UCSD-AML1 (cell line): ENCODE measurements around the gene KNCN.
A peak's percentile ranks its signal among the peaks of the same experiment; 100 is the strongest.

ENCODE experiments used
- DNase-seq: peaks from one replicate; lab custom pipeline; 2025; ENCODE audit not compliant: unreplicated experiment; lab: John Stamatoyannopoulos, UW

Gene KNCN

DNA sequence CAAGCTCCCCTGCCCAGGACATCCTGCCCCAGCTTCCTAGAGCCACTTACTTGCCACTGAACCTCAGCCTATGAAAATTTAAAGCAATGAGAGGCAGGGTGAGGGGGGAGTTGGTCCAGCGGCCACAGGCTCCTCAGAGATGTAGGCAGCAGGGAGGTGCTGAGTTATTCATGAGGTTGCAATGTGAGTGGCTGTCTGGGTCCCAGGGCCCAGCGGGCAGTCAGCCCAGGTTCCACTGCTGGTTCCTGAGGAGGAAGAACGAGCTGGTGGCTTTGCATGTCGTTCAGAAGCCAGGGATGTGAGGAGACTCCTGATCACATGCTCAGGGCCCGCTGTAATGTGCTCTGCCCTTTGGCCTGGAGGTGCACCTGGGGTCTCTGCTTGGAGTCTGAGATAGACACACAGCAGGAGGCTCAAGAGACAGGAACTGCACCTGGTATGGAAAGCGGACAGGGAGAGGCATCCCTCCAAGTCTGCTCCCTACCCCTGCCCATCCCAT, at the start of gene KNCN:
TSS of gene KNCN (minus strand) at position 51 of the 499 bp plus-strand sequence. CDS start 432 bp downstream, outside the sequence.
- no peak for DNase-seq

GRCh38 chr1:46599059-46599970, 47.9 kb upstream of the KNCN start:
- no peak for DNase-seq

DNA sequence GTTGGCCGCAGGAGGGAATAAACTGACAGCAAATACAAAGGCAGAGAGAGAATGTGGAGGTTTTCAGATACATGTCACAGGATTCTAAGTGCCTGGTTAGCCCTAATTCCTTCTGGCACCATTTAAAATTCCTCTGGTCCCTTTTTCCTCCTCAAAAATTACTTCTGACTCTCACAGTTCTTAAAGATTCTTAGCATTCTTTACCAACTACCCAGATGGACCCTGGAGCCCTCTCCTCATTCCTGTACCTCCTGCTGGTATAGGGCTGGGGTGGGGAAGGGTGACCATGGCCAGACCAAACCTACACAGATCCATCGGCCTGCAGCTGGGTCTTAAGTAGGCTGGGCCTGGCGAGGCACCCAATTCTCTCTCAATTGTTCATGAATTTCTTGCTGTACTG, 45.4 kb upstream of the KNCN start:
- DNase-seq = no peak

GRCh38 chr1:46596036-46596435, 44.6 kb upstream of the KNCN start:
- no peak for DNase-seq

GRCh38 chr1:46595127-46595526, 43.7 kb upstream of the KNCN start:
- peak; percentile 59 for DNase-seq

GRCh38 chr1:46594063-46594462, 42.6 kb upstream of the KNCN start:
- DNase-seq = no peak

DNA sequence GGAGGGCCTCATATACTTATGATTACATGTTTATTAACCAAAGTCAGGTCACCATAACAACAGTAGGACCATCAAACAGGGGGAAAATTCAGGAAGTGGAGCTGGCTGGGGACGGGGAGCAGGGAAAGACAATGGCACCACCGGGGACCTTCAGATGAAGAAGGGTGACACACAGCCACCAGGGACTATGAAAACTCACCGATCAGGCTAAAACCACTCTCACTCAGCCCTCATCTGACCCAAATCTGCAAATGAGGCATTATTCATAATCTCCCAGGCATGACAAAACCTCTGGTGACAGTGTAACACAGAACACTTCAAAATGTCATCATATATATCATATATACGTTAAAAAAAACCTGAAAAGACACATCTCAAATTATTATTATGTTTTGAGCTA, 41.4 kb upstream of the KNCN start:
- DNase-seq = no peak

- no peak for DNase-seq
Measured at GRCh38 chr1:46589529-46589928, 38.1 kb upstream of the KNCN start.

- no peak for DNase-seq
Measured at GRCh38 chr1:46587069-46587468, 35.6 kb upstream of the KNCN start.

DNA sequence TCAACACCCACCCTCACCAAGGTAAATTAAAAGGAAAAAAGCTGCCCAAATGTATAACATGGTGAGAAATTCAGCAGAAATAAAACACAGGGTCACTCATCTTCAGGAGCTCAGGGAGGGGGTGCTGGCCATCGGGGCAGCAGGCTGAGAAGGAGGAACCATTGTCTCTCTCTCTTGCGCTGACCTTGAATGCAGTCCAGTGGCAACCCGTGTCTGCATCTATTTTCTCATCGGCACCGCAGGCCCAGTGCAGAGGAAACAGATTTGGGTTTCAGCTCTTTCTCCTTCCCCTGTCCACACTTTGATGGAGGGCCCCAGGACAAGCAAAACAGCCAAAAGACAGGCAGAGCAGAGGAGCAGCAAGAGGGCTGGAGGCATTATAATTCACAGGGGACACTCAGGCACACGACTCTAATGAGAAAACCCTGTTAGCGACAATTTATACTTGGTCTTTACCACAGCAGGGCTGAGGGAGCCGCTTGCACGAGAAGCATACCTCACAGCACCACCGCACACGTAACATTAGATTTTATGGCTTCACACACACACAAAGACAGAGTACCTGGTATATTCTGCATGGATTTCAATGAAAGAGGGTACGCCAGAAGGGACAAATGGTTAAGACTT, 34.0 kb upstream of the KNCN start:
- no peak for DNase-seq

DNA sequence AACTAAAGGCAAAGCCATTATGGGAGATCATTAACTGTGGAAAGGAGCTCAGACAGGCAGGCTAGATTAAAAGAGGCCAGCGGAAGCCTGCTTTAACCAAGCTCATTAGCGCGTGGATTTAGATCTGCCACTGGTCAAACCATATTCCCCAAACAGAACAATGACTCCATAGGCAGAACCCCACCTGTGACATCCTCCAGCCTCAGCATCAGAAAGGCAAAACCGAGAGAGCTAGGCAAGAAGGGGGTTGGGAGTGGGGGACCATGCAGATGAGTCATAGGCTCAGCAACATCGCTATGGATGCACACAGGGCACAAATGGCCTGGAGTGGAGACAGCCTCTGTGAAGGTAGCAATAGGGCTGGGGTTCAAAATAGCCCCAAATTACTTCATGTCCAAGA, 32.0 kb upstream of the KNCN start:
- no peak for DNase-seq

- DNase-seq = no peak
Measured at GRCh38 chr1:46582972-46583371, 31.5 kb upstream of the KNCN start.

DNA sequence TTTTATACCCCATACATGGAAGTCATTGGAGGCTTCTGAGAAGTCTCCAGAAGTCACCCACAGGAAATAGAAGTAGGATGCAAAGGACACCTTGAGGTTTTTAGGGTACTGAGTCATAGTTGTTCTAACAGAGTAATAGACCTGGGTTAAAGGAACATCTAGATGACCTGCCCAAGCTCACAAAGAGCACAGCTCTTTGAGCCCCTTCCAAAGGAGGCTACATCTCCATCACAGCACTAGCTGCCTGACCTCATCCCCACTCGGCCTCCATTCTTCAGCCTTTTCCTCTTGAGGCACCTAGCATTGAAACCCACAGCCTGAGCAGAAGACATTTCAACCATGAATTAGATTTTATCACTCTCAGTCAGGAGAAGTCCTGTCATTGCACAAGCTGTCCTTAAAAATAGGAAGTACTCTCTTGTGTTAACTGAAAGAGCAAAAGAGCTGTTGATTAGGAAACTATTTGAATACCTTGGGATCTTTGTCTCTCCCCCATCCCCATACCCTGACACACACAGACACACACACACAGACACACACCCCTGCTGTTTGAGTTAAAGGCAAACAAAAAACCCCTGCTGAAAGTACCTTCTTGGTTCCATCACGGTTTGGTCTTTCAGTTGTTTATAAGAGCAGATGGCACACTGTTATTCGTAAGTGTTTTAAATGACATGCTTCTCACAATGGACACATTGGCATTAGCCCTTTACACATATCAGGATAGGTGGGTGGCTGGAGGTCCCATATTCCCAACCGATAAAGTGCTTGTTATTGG, 30.4 kb upstream of the KNCN start:
- peak; percentile 56 for DNase-seq

GRCh38 chr1:46580140-46580903, 28.9 kb upstream of the KNCN start:
- peak; percentile 37 for DNase-seq

GRCh38 chr1:46577671-46578070, 26.2 kb upstream of the KNCN start:
- DNase-seq = no peak

GRCh38 chr1:46576596-46576995, 25.1 kb upstream of the KNCN start:
- no peak for DNase-seq

DNA sequence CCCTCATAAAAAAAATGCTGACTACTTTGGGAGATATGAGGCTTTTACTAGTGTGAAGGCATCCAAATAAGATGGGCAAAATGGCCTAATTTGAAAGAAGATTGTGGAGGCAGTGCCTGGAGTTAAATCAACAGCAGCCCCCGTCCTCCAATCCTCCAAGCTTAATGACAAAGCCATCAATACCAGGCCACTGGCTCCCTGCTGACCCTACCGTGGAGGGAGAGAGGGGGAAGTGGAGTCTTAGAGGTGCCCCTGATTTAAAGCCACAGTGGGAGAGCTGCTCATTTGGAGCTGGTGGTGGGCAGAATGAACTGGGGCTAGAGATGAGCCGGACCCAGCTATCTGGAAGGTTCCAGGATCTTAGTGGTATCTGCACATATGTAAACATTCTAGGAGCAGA, 24.3 kb upstream of the KNCN start:
- no peak for DNase-seq

- no peak for DNase-seq
Measured at GRCh38 chr1:46575300-46575699, 23.9 kb upstream of the KNCN start.

DNA sequence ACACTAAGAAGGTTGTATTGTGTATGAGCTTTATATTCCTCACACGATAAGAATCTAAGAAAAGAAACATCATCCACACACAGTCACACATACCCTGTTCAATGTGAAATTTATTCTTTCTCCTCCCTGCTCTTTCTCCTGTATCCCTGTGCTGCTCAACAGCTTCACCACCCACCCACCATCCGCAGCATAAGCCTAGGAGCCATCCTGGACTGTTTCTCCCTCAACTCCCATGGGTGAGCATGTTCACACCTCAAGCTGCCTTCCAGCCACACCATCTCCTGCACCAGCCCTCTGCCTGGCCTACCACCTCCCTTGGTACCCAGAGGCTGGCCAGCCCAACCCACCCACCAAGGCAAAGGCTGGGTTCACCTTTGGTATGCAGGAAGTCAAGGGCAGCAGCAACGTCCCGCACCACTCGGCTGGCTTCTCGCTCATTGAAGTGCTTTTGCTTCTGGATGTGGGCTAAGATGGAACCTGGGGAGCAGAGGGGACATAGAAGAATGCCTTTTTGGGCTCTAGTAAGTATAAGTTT, 20.3 kb upstream of the KNCN start:
- no peak for DNase-seq

GRCh38 chr1:46569884-46570725, 18.7 kb upstream of the KNCN start:
- DNase-seq = no peak
